ENCODE measurements around the gene MYMK. TPM values are rescaled to one million over a fixed set of nuclear protein-coding genes. Genes with fewer than 3 reads are reported as not detected.

MYMK gene
- total and polyA plus RNA-seq, 2 of the 4 experiments (the other 2 are of a cell fraction) = not detected

DNA sequence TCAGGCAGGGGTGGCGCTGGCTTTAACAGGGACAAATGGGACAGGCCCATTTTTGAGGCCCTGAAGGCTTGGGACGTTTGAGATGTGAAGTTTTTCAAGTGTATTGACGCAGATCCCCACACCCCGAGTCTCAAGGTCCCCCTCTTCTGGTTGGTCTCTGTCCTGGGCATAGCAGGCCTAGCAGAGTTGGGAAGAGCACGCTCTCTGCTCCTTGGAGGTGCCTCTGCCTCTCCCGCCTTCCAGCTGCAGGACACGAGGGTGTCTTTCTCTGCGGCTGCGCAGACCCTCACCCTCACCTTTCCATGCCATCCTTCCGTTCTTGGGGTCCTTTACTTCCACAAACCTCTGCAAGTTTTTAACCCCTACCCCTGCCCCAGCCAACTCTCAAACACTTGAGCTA lies 28.4 kb upstream of the MYMK start:
- no peak overlapping the region for H3K4ac ChIP-seq (ENCODE audit: low read depth, low read length)
- CTCF ChIA-PET = no interaction called here
- 85% methylated on average over 4 of the region's 10 CpGs; no CpG with 5 or more reads in 1 of the 2 experiments for WGBS, 2 experiments (ENCODE audit: extremely low coverage in 2 of 2, insufficient read length in 1 of 2)

More for the DNA sequence above, 28.4 kb upstream of the MYMK start:
- no peak for DNase-seq
- Histone ChIP-seq H3K9me3 (ENCODE audit: control insufficient read depth, insufficient read depth, low read length) (no peaks in the 10 kb centered on the region), H3K56ac (ENCODE audit: extremely low read depth, insufficient read depth, low read length) (no peak overlapping the region), H2AFZ (replicated peaks; ENCODE audit: low read length, poor library complexity) (no peak overlapping the region), H3K4me1 (ENCODE audit: control insufficient read depth, insufficient read depth, low read length) (peaks cover 6% of the 10 kb centered on the region), H3K14ac (replicated peaks; ENCODE audit: low read depth, low read length) (no peak overlapping the region), H3K4me3 (ENCODE audit: insufficient read depth, low read depth, low read length) (no peak overlapping the region), H4K91ac (ENCODE audit: insufficient read depth, low read depth, low read length) (no peak overlapping the region), H3K9ac (ENCODE audit: low read depth, low read length) (no peak overlapping the region), H2BK20ac (ENCODE audit: low read depth, low read length) (no peak overlapping the region), H3K36me3 (ENCODE audit: control insufficient read depth, insufficient read depth, low read length) (no peaks in the 10 kb centered on the region), H2BK15ac (ENCODE audit: low read depth, low read length) (no peak overlapping the region), H2AK5ac (ENCODE audit: low read depth, low read length) (no peak overlapping the region), H3K27me3 (ENCODE audit: control insufficient read depth, insufficient read depth, low read length) (peaks cover 28% of the 10 kb centered on the region), H4K20me1 (ENCODE audit: insufficient read depth, low read length) (no peaks in the 10 kb centered on the region; the same call in 1 of the 2 replicates), H3K18ac (ENCODE audit: low read depth, low read length) (no peak overlapping the region), H4K8ac (ENCODE audit: low read depth in 2 of 2, low read length in 2 of 2) (no peak overlapping the region), H4K5ac (ENCODE audit: low read depth, low read length) (no peak overlapping the region), H2BK120ac (ENCODE audit: low read depth, low read length) (no peak overlapping the region), H2BK5ac (ENCODE audit: low read depth, low read length, poor library complexity, severe bottlenecking) (no peak overlapping the region), H3K27ac (ENCODE audit: insufficient read depth, low read length) (no peak overlapping the region), H3K9me1 (ENCODE audit: insufficient read depth, low read length) (no peaks in the 10 kb centered on the region), H2AK9ac (replicated peaks; ENCODE audit: low read depth, low read length, poor library complexity) (no peak overlapping the region), H3K23ac (ENCODE audit: low read depth, low read length) (no peak overlapping the region), H3K79me1 (ENCODE audit: low read depth in 1 of 2, low read length in 2 of 2) (no peaks in the 10 kb centered on the region), H3K4me2 (ENCODE audit: low read depth, low read length) (no peak overlapping the region)
- in situ Hi-C loops (cut with MboI; ENCODE audit: low sequenced_read_pairs) (no loop called here), dilution Hi-C loops (cut with HindIII; ENCODE audit: low sequenced_read_pairs, unreplicated experiment) (no loop called here), intact Hi-C loops (cut with micrococcal nuclease) (no loop called here)
- no TSS peak for BruUV-seq (replicated peaks)
- POLR2A ChIA-PET (ENCODE audit: unreplicated experiment) = no interaction called here
- no peak for ATAC-seq (ENCODE audit: low read depth)
- TF ChIP-seq, protein P1, sequence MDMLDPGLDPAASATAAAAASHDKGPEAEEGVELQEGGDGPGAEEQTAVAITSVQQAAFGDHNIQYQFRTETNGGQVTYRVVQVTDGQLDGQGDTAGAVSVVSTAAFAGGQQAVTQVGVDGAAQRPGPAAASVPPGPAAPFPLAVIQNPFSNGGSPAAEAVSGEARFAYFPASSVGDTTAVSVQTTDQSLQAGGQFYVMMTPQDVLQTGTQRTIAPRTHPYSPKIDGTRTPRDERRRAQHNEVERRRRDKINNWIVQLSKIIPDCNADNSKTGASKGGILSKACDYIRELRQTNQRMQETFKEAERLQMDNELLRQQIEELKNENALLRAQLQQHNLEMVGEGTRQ (IDR thresholded peaks at IDR 0.05; ENCODE audit: low read depth, low read length) = no peak
- TF ChIP-seq, protein P2, sequence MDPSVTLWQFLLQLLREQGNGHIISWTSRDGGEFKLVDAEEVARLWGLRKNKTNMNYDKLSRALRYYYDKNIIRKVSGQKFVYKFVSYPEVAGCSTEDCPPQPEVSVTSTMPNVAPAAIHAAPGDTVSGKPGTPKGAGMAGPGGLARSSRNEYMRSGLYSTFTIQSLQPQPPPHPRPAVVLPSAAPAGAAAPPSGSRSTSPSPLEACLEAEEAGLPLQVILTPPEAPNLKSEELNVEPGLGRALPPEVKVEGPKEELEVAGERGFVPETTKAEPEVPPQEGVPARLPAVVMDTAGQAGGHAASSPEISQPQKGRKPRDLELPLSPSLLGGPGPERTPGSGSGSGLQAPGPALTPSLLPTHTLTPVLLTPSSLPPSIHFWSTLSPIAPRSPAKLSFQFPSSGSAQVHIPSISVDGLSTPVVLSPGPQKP (IDR thresholded peaks at IDR 0.05; ENCODE audit: borderline replicate concordance, low read depth, low read length) = no peak
- TF ChIP-seq RCOR1 (IDR thresholded peaks at IDR 0.05; ENCODE audit: insufficient replicate concordance, low read length) (no peak), CEBPB (IDR thresholded peaks at IDR 0.05; ENCODE audit: low read depth, low read length) (no peak), CHD1 (IDR thresholded peaks at IDR 0.05; ENCODE audit: low read depth, low read length) (no peak), RAD21 (IDR thresholded peaks at IDR 0.05; ENCODE audit: low read length) (no peak), MAZ (IDR thresholded peaks at IDR 0.05; ENCODE audit: borderline replicate concordance, low read depth, low read length) (no peak), POLR2A (IDR thresholded peaks at IDR 0.05; ENCODE audit: low read depth, low read length) (no peak), MAFK (IDR thresholded peaks at IDR 0.05; ENCODE audit: low read depth, low read length) (no peak), RFX5 (IDR thresholded peaks at IDR 0.05; ENCODE audit: low read depth, low read length) (no peak), FOS (IDR thresholded peaks at IDR 0.05; ENCODE audit: low read depth, low read length) (no peak), MXI1 (IDR thresholded peaks at IDR 0.05; ENCODE audit: borderline replicate concordance, low read depth, low read length) (no peak), SMC3 (IDR thresholded peaks at IDR 0.05; ENCODE audit: low read depth, low read length) (no peak), NFE2L2 (IDR thresholded peaks at IDR 0.05; ENCODE audit: low read depth, low read length) (no peak), BHLHE40 (IDR thresholded peaks at IDR 0.05; ENCODE audit: low read depth, low read length) (no peak)
- TF ChIP-seq, protein P3, sequence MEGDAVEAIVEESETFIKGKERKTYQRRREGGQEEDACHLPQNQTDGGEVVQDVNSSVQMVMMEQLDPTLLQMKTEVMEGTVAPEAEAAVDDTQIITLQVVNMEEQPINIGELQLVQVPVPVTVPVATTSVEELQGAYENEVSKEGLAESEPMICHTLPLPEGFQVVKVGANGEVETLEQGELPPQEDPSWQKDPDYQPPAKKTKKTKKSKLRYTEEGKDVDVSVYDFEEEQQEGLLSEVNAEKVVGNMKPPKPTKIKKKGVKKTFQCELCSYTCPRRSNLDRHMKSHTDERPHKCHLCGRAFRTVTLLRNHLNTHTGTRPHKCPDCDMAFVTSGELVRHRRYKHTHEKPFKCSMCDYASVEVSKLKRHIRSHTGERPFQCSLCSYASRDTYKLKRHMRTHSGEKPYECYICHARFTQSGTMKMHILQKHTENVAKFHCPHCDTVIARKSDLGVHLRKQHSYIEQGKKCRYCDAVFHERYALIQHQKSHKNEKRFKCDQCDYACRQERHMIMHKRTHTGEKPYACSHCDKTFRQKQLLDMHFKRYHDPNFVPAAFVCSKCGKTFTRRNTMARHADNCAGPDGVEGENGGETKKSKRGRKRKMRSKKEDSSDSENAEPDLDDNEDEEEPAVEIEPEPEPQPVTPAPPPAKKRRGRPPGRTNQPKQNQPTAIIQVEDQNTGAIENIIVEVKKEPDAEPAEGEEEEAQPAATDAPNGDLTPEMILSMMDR (conservative IDR thresholded peaks at IDR 0.05; ENCODE audit: low read depth, low read length) = no peak
